Spleen (tissue), 7 donors: Measurements from ENCODE around the gene MPST.

Experiments
- POLR2A ChIP-seq, 3 donors: fragments of 450-650 bp; IDR thresholded peaks; one replicate each; pipeline ENCODE4 v1.5.1; 2017; ENCODE audit warnings: antibody characterized with exemption in 3 of 3, mild to moderate bottlenecking in 1 of 3
- TF ChIP-seq, protein P1 (sequence below), 11 experiments: fragments of 200-600 bp in 7 of 11; fragments of 450-650 bp in 4 of 11; sonication (generic) in 4 of 11; IDR thresholded peaks in 8 of 11; conservative IDR thresholded peaks in 3 of 11; 1 replicate in 7 of 11; 2 replicates in 4 of 11; pipeline versions ENCODE4 v1.4.0 to v1.8.0; 2016 to 2021; ENCODE audit warnings: antibody characterized with exemption in 11 of 11, inconsistent platforms in 4 of 11, mild to moderate bottlenecking in 1 of 11
- donor health status: DM: no; HTN: no; CAD: no; lungs with moderate emphysema.
- donor health status: DM: no; HTN: no; CAD: no.
- donor health status: DM: no; HTN: no; CAD: no.

DNA sequence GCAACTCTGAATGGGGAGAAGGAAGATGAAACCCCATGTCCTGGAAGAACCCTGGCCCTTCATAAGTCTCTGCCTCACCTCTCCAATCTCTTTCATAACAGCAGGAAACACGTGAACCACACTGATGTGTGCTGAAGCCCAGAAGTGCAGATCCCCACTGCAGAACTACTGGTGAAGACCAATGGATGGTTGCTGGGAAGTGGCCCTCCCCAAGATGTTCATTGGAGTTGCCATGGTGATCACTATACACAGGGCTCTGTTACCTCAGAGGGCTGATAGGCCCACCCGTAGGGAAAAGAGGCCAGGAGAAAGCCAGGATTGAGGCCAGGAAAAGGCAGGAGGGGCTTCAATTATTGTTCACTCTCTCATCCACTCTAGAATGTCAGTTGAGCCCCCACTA is 11.9 kb upstream of the MPST start:
- TF ChIP-seq, protein P1, sequence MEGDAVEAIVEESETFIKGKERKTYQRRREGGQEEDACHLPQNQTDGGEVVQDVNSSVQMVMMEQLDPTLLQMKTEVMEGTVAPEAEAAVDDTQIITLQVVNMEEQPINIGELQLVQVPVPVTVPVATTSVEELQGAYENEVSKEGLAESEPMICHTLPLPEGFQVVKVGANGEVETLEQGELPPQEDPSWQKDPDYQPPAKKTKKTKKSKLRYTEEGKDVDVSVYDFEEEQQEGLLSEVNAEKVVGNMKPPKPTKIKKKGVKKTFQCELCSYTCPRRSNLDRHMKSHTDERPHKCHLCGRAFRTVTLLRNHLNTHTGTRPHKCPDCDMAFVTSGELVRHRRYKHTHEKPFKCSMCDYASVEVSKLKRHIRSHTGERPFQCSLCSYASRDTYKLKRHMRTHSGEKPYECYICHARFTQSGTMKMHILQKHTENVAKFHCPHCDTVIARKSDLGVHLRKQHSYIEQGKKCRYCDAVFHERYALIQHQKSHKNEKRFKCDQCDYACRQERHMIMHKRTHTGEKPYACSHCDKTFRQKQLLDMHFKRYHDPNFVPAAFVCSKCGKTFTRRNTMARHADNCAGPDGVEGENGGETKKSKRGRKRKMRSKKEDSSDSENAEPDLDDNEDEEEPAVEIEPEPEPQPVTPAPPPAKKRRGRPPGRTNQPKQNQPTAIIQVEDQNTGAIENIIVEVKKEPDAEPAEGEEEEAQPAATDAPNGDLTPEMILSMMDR (IDR thresholded peaks at IDR 0.05 in 8 of 11, conservative IDR thresholded peaks at IDR 0.05 in 3 of 11), result no peak
- TF ChIP-seq POLR2A (IDR thresholded peaks at IDR 0.05), result no peak
